Kidney (tissue), 14 donors: ENCODE measurements around the gene NOTCH2. TPM values are rescaled to one million over a fixed set of nuclear protein-coding genes. Genes with fewer than 3 reads are reported as not detected.

Experiments
- DNase-seq, 5 donors: peaks; one replicate each; pipeline ENCODE4 v3.0.0-alpha.2; 2013 to 2020
- FAIRE-seq: peaks from 2 replicates; lab custom pipeline; 2012; peaks lifted over from hg19 to GRCh38; lab: Jason Lieb, UNC
- H3K27ac ChIP-seq, 2 donors: one replicate each; pipeline ENCODE4 v1.7.0; 2013; ENCODE audit warnings: low read depth in 2 of 2, low read length in 2 of 2, inconsistent platforms in 1 of 2
- H3K27me3 ChIP-seq: one replicate; pipeline ENCODE4 v1.7.1; 2013; ENCODE audit warnings: low read length, inconsistent platforms; ENCODE audit not compliant: control insufficient read depth, insufficient read depth
- H3K36me3 ChIP-seq, 3 donors: one replicate each; pipeline versions ENCODE4 v1.7.0 to v1.7.1; 2013; ENCODE audit warnings: low read length in 3 of 3, control low read depth in 1 of 3, inconsistent platforms in 1 of 3; ENCODE audit not compliant: insufficient read depth in 3 of 3, control insufficient read depth in 2 of 3
- H3K4me1 ChIP-seq, 3 donors: one replicate each; pipeline versions ENCODE4 v1.7.0 to v1.7.1; 2013; ENCODE audit warnings: low read length in 3 of 3, inconsistent platforms in 1 of 3, low read depth in 1 of 3; ENCODE audit not compliant: control insufficient read depth in 2 of 3, insufficient read depth in 2 of 3
- H3K4me3 ChIP-seq, 3 donors: one replicate each; pipeline versions ENCODE4 v1.7.0 to v1.8.1; 2013; ENCODE audit warnings: low read length in 3 of 3, control low read depth in 1 of 3, inconsistent platforms in 1 of 3
- H3K9ac ChIP-seq, 3 donors: one replicate each; pipeline versions ENCODE4 v1.7.0 to v1.7.1; 2013; ENCODE audit warnings: low read length in 3 of 3, control low read depth in 1 of 3, inconsistent platforms in 1 of 3
- H3K9me3 ChIP-seq, 3 donors: one replicate each; pipeline versions ENCODE4 v1.7.0 to v1.7.1; 2013; ENCODE audit warnings: low read length in 3 of 3, control low read depth in 1 of 3, inconsistent platforms in 1 of 3; ENCODE audit not compliant: control insufficient read depth in 2 of 3, insufficient read depth in 1 of 3
- CTCF ChIP-seq: IDR thresholded peaks from 3 replicates; pipeline ENCODE4 v1.5.1; 2012; ENCODE audit warnings: mild to moderate bottlenecking, moderate library complexity, borderline replicate concordance; ENCODE audit not compliant: insufficient read depth; ENCODE audit errors: extremely low read depth
- intact Hi-C: fragments of 100-400 bp; cut with DNase I; formaldehyde crosslinking; loops from one replicate; pipeline ENCODE4 v1.11.1; 2022
- polyA plus RNA-seq: library from polyadenylated mRNA; stranded (reverse); fragments of 350-450 nt; fragmentation: Illumina TruSeq; extraction: RNeasy Lipid Tissue Mini Kit (QIAGEN cat#74804); gene quantifications from one replicate; pipeline ENCODE4 v1.2.3, GENCODE V29; 2014; ENCODE audit warnings: low read depth, low replicate concordance; ENCODE audit not compliant: insufficient read depth
- total RNA-seq: library from RNA; stranded (reverse); fragmentation: NEBNext Ultra II Directional; extraction: Animal tissue kit (Norgen Biotek cat#: 25700); gene quantifications from one replicate; pipeline ENCODE4 v1.2.1, GENCODE V29; 2021
- donor health status: control.
- donor health status: control.
- donor health status: control.
- donor health status: control.
- donor health status: control.
- donor health status: DM: yes; HTN: yes; CAD: no.
- donor health status: Normal renal cell carcinoma (clear cell type).

Gene NOTCH2
- total and polyA plus RNA-seq, 2 donors from 2014 or later, result 4.9 to 113 TPM

- Histone ChIP-seq H3K27ac (no peak overlapping the region), H3K4me3 (no peak overlapping the region), H3K27me3 (no peaks in the 10 kb centered on the region), H3K36me3 (peaks cover 13 to 28% (median 18%) of the 10 kb centered on the region in 3 donors), H3K4me1 (no peaks in the 10 kb centered on the region), H3K9ac (no peak overlapping the region), H3K9me3 (no peaks in the 10 kb centered on the region)
- peak; percentile 80 for TF ChIP-seq CTCF
- no peak for FAIRE-seq
- intact Hi-C loops, result no loop called here
- peak; percentile 81 to 92 (median 87) for DNase-seq
These were observed 120.9 kb downstream of the NOTCH2 start for GRCh38 chr1:119948342-119949214.

GRCh38 chr1:119947468-119947867 lies 122.0 kb downstream of the NOTCH2 start:
- FAIRE-seq, result no peak
- intact Hi-C loops, result no loop called here
- DNase-seq, result no peak
- H3K9me3 ChIP-seq, result no peaks in the 10 kb centered on the region
- no peak for TF ChIP-seq CTCF
- peaks cover 9 to 24% (median 15%) of the 10 kb centered on the region in 3 donors for H3K36me3 ChIP-seq
- H3K27ac ChIP-seq, result no peak overlapping the region
- H3K4me3 ChIP-seq, result no peak overlapping the region
- H3K9ac ChIP-seq, result no peak overlapping the region
- H3K4me1 ChIP-seq, result no peaks in the 10 kb centered on the region
- H3K27me3 ChIP-seq, result no peaks in the 10 kb centered on the region

GRCh38 chr1:119946724-119947123 lies 122.7 kb downstream of the NOTCH2 start:
- intact Hi-C loops, result no loop called here
- FAIRE-seq (peak; percentile 8), DNase-seq (no peak)
- Histone ChIP-seq H3K36me3 (peaks cover 9 to 21% (median 15%) of the 10 kb centered on the region in 3 donors), H3K9ac (no peak overlapping the region), H3K4me1 (no peaks in the 10 kb centered on the region), H3K9me3 (no peaks in the 10 kb centered on the region), H3K4me3 (no peak overlapping the region), H3K27me3 (no peaks in the 10 kb centered on the region), H3K27ac (no peak overlapping the region)
- no peak for TF ChIP-seq CTCF
